Stimulated activated CD4-positive, alpha-beta T cell treated with anti-CD3 and anti-CD28 coated beads, Interleukin-12 subunit alpha, Interleukin-12 subunit beta, amount 100 ng/mL, for 48 hours (primary cell): ENCODE measurements around the gene TMEM132C.

Source experiments
- DNase-seq, 3 donors: peaks; one replicate each; pipeline ENCODE4 v3.0.0-alpha.2; 2020; ENCODE audit warnings: low read depth in 2 of 3, low spot score in 1 of 3

The TMEM132C gene

GRCh38 chr12:128606970-128607369 is 340.0 kb downstream of the TMEM132C start:
- DNase-seq = no peak

GRCh38 chr12:128607641-128608040 is 340.7 kb downstream of the TMEM132C start:
- no peak for DNase-seq

DNA sequence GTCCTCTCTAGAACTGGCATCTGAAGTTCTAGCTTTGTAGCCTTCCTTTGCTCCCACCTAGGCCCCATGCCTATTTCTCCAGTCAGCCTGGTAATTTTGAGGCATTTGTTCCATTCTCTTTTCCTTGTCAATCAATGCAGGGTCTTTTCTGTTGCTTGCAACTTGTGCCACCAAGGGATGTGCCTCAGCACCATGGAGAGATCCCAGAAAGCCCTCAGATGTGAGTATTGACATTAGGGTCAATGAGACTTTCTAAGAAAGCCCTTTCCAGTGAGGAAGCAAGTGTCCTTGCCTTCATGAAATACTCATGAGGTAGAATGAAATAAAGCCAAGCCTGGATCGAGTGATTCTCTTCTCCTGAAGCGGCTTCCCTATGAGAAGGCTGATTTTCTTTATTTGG is 342.9 kb downstream of the TMEM132C start:
- DNase-seq = no peak

DNA sequence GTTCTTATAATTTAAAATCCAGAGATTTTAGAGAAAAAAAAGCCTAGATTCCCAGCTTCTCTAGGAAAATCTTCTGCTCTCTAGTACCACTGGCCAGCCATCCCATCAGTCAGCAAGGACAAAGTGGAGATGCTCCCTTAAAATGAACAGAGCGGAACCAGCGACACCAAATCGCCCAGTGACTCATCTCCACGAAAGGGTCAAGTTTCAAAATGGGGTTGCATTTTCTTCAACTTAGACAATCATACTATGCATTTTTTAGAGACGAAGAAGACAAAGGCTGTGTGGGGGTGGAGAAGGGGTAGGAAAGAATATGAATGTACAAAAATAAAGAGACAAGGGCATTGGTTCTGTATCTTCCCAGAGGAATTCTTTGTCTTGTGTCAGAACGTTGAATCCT is 344.8 kb downstream of the TMEM132C start:
- no peak for DNase-seq

DNA sequence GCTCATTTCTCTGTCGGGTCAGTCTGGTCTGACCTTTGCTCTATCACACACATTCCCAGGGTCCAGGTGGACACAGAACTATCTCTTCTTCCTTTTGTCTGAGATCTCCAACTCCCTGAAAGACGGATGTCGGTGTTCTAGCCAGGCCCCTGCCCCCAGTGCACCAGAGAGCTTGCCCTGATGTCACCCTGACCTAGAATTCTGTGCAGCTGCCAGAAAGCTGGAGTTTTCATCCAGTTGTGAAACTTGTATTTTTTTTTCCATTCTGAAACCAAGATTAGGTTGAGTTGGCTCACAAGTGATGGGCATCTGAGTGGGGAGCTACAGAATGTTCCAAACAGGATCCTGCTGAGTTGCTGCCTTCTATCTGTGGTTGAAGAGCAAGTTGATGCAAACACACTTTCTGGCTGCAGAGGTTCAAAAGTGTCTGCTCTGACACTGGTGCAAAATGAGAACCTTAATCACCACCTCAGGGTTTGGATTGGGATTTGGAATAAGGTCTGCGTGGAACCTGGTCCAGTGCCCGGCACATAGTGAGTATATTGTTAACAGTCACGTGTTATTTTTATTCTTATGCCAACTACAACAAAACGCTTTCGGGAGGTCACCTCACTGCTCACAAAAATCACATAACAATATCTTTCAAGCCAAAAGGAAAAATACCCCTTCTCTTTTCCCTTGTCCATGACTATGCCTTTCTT is 345.3 kb downstream of the TMEM132C start:
- DNase-seq = no peak

DNA sequence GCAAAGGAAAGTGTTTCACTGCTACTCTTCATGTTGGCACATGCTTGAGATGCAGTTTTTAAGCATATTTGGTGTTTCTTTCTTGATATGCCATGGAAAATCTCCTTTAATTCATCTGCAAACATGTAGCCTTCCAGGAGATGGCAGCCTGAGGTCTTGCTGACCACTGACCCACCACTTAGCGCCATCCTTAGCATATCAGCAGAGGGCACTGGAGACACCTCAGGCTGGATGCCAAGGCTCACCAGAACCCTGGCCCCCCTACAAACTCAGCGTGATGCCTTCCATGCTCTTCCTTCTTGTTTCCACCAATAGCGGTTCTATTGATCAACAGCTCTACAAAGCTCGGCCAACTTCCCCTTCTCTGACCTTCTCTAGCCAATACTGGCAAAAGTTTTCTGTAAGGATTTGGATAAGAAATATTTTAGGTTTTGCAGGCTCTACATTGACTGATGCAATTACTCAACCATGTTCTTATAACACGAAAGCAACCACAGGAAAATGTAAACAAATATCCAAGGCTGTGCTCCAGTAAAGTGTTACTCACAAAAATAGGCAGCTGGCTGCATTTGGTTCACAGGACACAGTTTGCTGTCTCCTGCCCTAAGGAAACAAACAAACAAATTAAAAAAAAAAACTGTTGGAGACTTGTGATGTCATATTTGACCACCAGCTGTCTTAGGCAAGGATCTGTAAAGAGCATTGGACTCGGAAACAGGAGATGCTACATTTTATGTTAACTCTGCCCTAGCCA is 347.0 kb downstream of the TMEM132C start:
- no peak for DNase-seq

GRCh38 chr12:128617304-128617833 is 350.4 kb downstream of the TMEM132C start:
- DNase-seq = no peak

DNA sequence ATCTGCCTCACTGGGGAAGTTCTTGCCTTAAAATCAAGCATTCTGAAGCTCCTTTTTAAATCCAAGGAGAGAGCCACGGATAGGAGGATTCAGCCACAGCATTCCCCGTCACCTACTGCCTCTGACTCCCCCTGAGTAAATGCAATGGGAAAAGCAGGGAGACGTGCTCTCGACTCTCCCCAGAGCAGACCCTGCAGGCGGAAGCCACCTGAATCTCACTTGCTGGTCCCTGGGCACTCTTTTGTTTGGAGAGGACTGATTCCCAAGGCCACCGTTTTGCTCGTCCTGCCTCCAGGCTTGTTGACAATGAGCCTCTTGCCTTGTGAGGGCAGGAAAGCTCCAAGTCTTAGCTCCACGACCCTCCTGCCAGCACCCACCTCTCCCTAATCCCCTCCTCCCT is 352.3 kb downstream of the TMEM132C start:
- no peak for DNase-seq

DNA sequence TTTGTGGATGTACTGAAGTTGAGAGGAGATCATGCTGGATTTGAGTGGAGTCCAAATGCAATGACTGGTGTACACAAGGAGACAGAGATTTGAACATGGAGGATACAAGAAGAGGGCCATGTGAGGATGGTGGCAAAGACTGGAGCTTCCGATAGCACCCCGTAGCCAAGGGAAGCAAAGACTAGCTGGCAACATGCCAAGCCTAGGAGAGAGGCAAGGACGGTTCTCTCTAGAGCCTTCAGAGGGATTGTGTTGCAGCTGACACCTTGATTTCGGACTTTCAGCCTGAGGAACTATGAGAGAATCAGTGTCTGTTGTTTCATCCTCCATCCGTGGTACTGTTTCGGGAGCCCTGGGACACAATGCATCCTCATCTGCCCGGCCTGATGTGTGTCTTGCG is 354.3 kb downstream of the TMEM132C start:
- DNase-seq = no peak

- DNase-seq = no peak
These were observed 356.8 kb downstream of the TMEM132C start for GRCh38 chr12:128623748-128624147.

GRCh38 chr12:128626808-128627320 is 359.9 kb downstream of the TMEM132C start:
- no peak for DNase-seq

GRCh38 chr12:128627659-128628058 is 360.7 kb downstream of the TMEM132C start:
- DNase-seq = no peak

DNA sequence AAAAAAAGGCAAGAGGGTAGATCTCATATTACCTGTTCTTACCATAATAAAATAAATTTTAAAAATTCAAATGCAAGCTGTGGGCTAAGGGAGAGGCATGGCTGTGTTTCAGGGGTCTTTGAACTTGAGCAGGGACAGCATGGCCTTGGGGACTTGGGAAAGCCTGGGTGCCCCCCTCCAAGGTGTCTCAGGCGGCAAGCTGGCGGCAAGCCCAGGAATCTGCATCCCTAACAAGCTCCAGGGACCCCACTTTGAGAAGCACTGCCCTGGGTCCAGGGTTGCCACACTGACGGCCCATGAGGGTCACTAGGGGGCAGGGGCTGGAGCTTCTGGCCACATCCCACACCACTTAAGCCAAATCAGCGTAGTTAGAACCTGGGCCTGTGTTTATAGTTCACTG is 363.0 kb downstream of the TMEM132C start:
- DNase-seq = no peak

DNA sequence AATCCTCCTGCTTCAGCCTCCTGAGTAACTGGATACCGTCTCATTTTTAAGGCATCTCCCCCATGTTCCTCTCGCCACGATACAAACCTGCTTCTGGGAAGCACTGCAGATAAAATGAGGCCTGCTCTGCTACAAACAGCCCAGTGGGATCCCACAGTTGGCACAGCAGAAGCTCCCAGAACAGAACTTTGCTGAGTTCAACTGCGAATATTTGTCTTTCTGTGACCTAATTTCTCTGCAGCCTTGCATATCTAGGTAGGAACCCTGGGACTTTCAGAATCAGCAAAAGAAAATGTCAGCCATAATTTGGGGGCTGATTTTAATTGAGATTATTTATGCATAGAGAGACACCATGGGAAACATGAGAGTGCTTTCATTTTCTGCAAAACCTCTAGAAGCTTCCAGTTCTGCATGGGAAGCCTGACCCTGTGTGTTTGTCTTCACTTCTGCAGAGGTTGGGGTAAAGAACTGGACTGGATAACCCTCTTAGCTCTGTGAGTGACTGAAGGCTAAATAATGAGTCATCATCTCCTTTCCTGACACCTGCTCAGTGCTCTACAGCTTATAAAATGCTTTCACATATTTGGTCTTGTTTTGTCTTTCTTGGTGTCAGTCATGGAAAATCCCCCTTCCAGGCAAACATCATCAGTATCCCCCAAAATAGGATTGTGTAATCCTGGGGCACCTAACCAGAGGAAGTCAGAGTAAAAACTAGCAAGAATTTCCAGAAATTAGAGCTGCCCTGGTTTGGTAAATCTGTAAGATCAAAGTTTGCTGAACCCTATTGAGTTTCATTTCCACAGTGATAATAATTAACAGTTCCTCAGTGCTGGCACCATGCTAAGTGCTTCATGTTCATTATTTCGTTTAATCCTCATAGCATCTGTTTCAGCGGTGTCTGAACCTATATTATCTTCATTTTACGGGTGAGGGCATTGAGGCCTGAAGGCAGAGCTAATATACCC is 371.0 kb downstream of the TMEM132C start:
- DNase-seq = no peak

DNA sequence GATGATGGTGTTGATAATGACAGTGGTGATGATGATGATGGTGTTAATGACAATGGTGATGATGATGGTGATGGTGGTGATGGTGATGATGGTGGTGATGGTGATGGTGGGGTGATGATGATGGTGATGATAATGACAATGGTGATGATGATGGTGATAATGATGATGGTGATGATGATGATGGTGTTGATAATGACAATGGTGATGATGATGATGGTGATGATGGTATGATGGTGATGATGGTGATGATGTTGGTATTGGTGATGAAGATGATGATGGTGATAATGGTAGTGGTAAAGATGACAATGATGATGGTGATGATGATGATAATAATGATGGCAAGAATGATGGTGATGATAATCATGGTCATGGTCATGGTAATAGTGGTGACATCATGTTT is 372.1 kb downstream of the TMEM132C start:
- no peak for DNase-seq

- DNase-seq = no peak
These were observed 376.2 kb downstream of the TMEM132C start for GRCh38 chr12:128643155-128643554.

DNA sequence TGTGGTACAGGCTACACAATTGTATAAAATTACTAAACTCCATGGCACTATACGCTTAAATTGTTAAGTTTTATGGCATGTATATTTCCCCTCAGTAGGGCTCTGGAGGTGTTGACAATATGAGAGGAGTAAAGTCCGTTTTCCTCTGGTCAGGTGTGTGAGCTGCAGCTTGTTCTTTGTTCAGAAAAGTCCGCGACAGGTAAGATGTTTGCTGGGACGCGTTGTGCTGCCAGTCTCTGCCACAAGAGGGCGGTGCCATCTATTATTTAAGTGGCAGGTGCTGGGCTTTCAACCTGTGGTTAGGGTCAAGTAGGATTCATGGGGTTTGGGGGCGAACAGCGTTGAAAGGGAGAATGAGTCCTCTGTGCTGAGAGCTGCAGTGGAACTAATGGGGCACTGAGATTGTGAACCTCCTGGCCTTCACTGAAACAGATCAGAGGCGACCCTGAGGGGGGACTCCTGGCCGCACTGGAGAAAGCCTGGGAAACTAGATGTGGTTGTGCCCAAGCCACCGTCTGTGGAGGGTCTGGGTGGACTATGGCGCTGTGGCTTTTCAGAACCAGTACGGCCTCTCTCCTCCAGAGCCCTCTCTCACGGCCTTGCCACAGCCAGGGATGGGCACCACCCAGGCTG is 377.8 kb downstream of the TMEM132C start:
- peak in 1 of 3 donors; percentile 13 for DNase-seq

DNA sequence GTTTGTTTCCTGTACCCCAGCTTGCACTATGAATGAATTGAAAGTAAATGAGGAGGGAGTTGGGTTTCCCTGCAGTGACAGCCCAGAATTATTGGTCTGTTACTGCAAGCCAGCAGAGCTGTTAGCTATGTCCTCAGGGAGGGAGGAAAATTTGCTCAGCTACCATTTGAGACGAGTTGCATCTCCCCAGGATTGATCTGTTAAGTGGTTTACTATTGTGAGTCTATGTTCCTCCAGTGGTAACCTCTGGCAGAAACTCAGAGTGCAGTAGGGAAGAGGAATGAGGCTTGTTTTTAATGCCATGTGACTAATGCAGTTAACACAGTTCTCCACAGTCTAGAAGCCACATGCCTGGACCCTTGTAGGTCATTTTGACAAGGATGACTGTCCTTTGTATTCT is 382.9 kb downstream of the TMEM132C start:
- DNase-seq = no peak

DNA sequence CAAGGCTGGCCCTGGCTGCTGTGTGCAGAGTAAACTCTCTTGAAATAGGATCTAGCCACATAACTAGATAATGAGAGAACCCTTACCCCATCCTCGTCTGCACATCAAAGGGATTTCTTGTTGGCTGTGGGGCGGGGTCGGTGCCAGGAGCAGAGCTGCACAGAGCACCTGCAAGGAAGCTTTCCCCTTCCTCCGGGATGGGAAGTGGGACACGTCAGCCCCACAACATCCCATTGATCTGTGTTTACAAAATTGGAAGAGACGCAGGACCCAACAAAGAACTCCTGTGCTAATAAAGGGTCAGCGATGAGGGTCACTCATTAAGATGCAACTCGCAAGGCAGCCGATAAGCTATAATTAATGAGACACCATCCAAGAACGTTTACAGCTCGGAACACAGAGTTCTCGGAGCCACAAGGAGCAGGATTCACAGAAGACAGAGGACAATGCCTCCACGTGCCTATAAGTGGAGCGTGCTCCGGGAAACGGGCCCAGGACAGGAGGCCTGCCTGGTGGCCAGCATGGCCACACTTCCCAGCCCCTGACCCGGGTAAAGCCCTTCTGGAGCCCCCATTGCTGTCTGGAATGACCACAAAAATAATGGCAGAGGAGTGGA is 385.3 kb downstream of the TMEM132C start:
- no peak for DNase-seq

GRCh38 chr12:128654468-128654867 is 387.5 kb downstream of the TMEM132C start:
- no peak for DNase-seq
